HepG2 (cell line): Measurements from ENCODE around the gene MYRIP. TPM values are rescaled to one million over a fixed set of nuclear protein-coding genes. Genes with fewer than 3 reads are reported as not detected.

Source experiments
- CBX2 ChIP-seq, 2 experiments: fragments of 200-600 bp in 1 of 2; sonication (generic); formaldehyde crosslinking in 1 of 2; IDR thresholded peaks; 2 replicates each; pipeline versions ENCODE4 v1.7.0 to v1.8.1; 2018 to 2022; ENCODE audit warnings: low read depth in 2 of 2, low read length in 1 of 2, mild to moderate bottlenecking in 1 of 2, missing genetic modification reagents in 1 of 2
- FOXA1 ChIP-seq, 2 experiments: fragments of 450-650 bp in 1 of 2; sonication (generic) in 1 of 2; formaldehyde crosslinking in 1 of 2; IDR thresholded peaks; 2 replicates each; pipeline versions ENCODE4 v1.4.0 to v1.6.1; 2016 to 2020; ENCODE audit warnings: missing genetic modification reagents in 1 of 2
- HNRNPUL1 ChIP-seq: fragments of 200-400 bp; formaldehyde crosslinking; IDR thresholded peaks from 2 replicates; pipeline ENCODE4 v1.6.1; 2017; ENCODE audit warnings: low read depth, mild to moderate bottlenecking, low read length, moderate library complexity
- HOXD1 ChIP-seq: sonication (generic); formaldehyde crosslinking; IDR thresholded peaks from 2 replicates; pipeline ENCODE4 v1.5.0; 2020; ENCODE audit warnings: missing genetic modification reagents
- MAFF ChIP-seq: IDR thresholded peaks from 2 replicates; pipeline ENCODE4 v1.6.1; 2011; ENCODE audit warnings: low read depth, low read length, improper control_type of control experiment
- MXD4 ChIP-seq: IDR thresholded peaks from 2 replicates; pipeline ENCODE4 v1.6.1; 2016; ENCODE audit warnings: mild to moderate bottlenecking, missing biosample characterization, missing genetic modification reagents
- RARG ChIP-seq: sonication (generic); formaldehyde crosslinking; IDR thresholded peaks from 2 replicates; pipeline ENCODE4 v1.4.0; 2020; ENCODE audit warnings: low read depth, mild to moderate bottlenecking, missing genetic modification reagents
- SMARCC2 ChIP-seq: fragments of 450-650 bp; IDR thresholded peaks from 2 replicates; pipeline ENCODE4 v1.6.1; 2017; ENCODE audit warnings: antibody characterized with exemption, mild to moderate bottlenecking
- SRY ChIP-seq: sonication (generic); formaldehyde crosslinking; IDR thresholded peaks from 2 replicates; pipeline ENCODE4 v1.8.0; 2022; ENCODE audit warnings: mild to moderate bottlenecking, missing genetic modification reagents
- STAT5B ChIP-seq: sonication (generic); formaldehyde crosslinking; IDR thresholded peaks from 2 replicates; pipeline ENCODE4 v1.4.0; 2020; ENCODE audit warnings: missing genetic modification reagents
- TOE1 ChIP-seq: sonication (generic); formaldehyde crosslinking; IDR thresholded peaks from 2 replicates; pipeline ENCODE4 v1.4.0; 2020; ENCODE audit warnings: mild to moderate bottlenecking, missing genetic modification reagents
- YEATS2 ChIP-seq: sonication (generic); formaldehyde crosslinking; IDR thresholded peaks from 2 replicates; pipeline ENCODE4 v1.4.0; 2020; ENCODE audit warnings: missing genetic modification reagents, borderline replicate concordance
- ZNF496 ChIP-seq: sonication (generic); formaldehyde crosslinking; IDR thresholded peaks from 2 replicates; pipeline ENCODE4 v1.8.1; 2023; ENCODE audit warnings: mild to moderate bottlenecking, moderate library complexity, missing genetic modification reagents; ENCODE audit not compliant: insufficient replicate concordance
- ZNF777 ChIP-seq: sonication (generic); formaldehyde crosslinking; IDR thresholded peaks from 2 replicates; pipeline ENCODE4 v1.4.0; 2020; ENCODE audit warnings: missing genetic modification reagents
- polyA plus RNA-seq, 8 experiments: library from polyadenylated mRNA; depleted of rRNA in 3 of 8; stranded (reverse) in 7 of 8; unstranded in 1 of 8; fragments of >200 nt; fragmentation: Illumina TruSeq in 4 of 8; extraction: Trizol in 4 of 8; gene quantifications; 2 replicates each; pipeline versions ENCODE4 v1.2.1 to v1.2.3, GENCODE V29; 2011 to 2016; ENCODE audit warnings: low read depth in 4 of 8, missing spikeins in 1 of 8, mixed read lengths in 1 of 8; ENCODE audit not compliant: insufficient read depth in 1 of 8
- total RNA-seq, 5 experiments: library from RNA; depleted of rRNA; stranded (reverse); fragments of >200 nt; fragmentation: Illumina TruSeq; extraction: Trizol; gene quantifications; 2 replicates each; pipeline ENCODE4 v1.2.3, GENCODE V29; 2016; ENCODE audit warnings: low read depth in 1 of 5
- TF ChIP-seq, protein P1 (sequence below): sonication (generic); formaldehyde crosslinking; IDR thresholded peaks from 2 replicates; pipeline ENCODE4 v1.8.0; 2022; ENCODE audit warnings: mild to moderate bottlenecking, missing genetic modification reagents; ENCODE audit not compliant: insufficient replicate concordance
- TF ChIP-seq, protein P2 (sequence below): sonication (generic); formaldehyde crosslinking; IDR thresholded peaks from 2 replicates; pipeline ENCODE4 v1.5.0; 2020; ENCODE audit warnings: mild to moderate bottlenecking, missing genetic modification reagents
- TF ChIP-seq, protein P3 (sequence below): sonication (generic); formaldehyde crosslinking; IDR thresholded peaks from 2 replicates; pipeline ENCODE4 v1.4.0; 2020; ENCODE audit warnings: mild to moderate bottlenecking, missing genetic modification reagents
- TF ChIP-seq, protein P4 (sequence below): fragments of 450-650 bp; IDR thresholded peaks from 2 replicates; pipeline ENCODE4 v1.6.1; 2017
- TF ChIP-seq, protein P5 (sequence below): sonication (generic); formaldehyde crosslinking; IDR thresholded peaks from 2 replicates; pipeline ENCODE4 v1.4.0; 2020; ENCODE audit warnings: mild to moderate bottlenecking, missing genetic modification reagents
- TF ChIP-seq, protein P6 (sequence below), 2 experiments: IDR thresholded peaks; 2 replicates each; pipeline ENCODE4 v1.6.1; 2011 to 2012; ENCODE audit warnings: low read length in 2 of 2, borderline replicate concordance in 1 of 2, low read depth in 1 of 2, mild to moderate bottlenecking in 1 of 2, moderate library complexity in 1 of 2

Gene MYRIP
- total and polyA plus RNA-seq, 2 of the 13 experiments (the other 11 are each of a cell fraction or from before 2014, with no cell fraction given) = 0.64 to 0.84 TPM

DNA sequence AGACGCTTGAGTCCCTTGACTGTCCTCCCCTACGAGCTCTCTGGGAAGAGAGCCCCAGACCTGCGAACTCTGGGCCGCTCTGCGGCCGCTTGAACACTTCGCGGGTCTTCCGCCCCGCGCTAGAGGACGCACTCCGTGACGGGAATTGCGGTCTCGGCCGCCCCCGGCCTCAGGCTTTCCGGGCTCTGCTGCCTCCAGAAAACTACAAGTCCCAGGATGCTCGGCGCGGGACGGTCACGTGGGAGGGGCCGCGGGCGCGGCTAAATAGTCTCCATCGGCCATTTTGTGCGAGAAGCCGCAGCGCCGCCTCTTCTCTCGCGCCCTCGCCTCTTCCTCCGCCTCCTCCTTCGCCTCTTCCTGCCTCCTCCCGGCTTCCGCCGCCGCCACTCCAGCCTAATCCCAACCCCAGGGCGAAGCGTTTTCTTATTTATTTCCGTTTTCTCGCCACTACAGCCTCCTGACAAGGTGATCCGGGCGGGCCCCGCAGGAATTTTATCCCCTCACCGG is 500.1 kb downstream of the MYRIP start, which contains the start of gene EIF1B (continued):
- TF ChIP-seq TOE1 (no peak), YEATS2 (peak; percentile 72; the same call in 1 of the 2 replicates), HNRNPUL1 (peak; percentile 76), SMARCC2 (no peak), ZNF496 (no peak), SRY (CRISPR knock-in tag) (no peak), RARG (CRISPR knock-in tag) (no peak), STAT5B (CRISPR knock-in tag) (no peak), CBX2 (IDR thresholded peaks at IDR 0.05; ENCODE audit: low read depth, low read length) (no peak), CBX2 (CRISPR knock-in tag; IDR thresholded peaks at IDR 0.05; ENCODE audit: low read depth) (no peak), MXD4 (CRISPR knock-in tag) (0 out of 2 replicates have a peak, but pooled peaks have one; percentile 29), HOXD1 (CRISPR knock-in tag) (no peak; the same call in 1 of the 2 replicates), ZNF777 (CRISPR knock-in tag) (0 out of 2 replicates have a peak, but pooled peaks have one; percentile 42), MAFF (no peak), FOXA1 (IDR thresholded peaks at IDR 0.05) (no peak), FOXA1 (CRISPR knock-in tag; IDR thresholded peaks at IDR 0.05) (no peak)
- TF ChIP-seq, protein P1, sequence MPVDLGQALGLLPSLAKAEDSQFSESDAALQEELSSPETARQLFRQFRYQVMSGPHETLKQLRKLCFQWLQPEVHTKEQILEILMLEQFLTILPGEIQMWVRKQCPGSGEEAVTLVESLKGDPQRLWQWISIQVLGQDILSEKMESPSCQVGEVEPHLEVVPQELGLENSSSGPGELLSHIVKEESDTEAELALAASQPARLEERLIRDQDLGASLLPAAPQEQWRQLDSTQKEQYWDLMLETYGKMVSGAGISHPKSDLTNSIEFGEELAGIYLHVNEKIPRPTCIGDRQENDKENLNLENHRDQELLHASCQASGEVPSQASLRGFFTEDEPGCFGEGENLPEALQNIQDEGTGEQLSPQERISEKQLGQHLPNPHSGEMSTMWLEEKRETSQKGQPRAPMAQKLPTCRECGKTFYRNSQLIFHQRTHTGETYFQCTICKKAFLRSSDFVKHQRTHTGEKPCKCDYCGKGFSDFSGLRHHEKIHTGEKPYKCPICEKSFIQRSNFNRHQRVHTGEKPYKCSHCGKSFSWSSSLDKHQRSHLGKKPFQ (CRISPR knock-in tag) = peak; percentile 63
- TF ChIP-seq, protein P2, sequence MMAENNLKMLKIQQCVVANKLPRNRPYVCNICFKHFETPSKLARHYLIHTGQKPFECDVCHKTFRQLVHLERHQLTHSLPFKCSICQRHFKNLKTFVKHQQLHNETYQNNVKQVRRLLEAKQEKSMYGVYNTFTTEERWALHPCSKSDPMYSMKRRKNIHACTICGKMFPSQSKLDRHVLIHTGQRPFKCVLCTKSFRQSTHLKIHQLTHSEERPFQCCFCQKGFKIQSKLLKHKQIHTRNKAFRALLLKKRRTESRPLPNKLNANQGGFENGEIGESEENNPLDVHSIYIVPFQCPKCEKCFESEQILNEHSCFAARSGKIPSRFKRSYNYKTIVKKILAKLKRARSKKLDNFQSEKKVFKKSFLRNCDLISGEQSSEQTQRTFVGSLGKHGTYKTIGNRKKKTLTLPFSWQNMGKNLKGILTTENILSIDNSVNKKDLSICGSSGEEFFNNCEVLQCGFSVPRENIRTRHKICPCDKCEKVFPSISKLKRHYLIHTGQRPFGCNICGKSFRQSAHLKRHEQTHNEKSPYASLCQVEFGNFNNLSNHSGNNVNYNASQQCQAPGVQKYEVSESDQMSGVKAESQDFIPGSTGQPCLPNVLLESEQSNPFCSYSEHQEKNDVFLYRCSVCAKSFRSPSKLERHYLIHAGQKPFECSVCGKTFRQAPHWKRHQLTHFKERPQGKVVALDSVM = no peak
- TF ChIP-seq, protein P3, sequence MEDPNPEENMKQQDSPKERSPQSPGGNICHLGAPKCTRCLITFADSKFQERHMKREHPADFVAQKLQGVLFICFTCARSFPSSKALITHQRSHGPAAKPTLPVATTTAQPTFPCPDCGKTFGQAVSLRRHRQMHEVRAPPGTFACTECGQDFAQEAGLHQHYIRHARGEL (CRISPR knock-in tag) = no peak
- TF ChIP-seq, protein P4, sequence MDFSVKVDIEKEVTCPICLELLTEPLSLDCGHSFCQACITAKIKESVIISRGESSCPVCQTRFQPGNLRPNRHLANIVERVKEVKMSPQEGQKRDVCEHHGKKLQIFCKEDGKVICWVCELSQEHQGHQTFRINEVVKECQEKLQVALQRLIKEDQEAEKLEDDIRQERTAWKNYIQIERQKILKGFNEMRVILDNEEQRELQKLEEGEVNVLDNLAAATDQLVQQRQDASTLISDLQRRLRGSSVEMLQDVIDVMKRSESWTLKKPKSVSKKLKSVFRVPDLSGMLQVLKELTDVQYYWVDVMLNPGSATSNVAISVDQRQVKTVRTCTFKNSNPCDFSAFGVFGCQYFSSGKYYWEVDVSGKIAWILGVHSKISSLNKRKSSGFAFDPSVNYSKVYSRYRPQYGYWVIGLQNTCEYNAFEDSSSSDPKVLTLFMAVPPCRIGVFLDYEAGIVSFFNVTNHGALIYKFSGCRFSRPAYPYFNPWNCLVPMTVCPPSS = no peak
- TF ChIP-seq, protein P5, sequence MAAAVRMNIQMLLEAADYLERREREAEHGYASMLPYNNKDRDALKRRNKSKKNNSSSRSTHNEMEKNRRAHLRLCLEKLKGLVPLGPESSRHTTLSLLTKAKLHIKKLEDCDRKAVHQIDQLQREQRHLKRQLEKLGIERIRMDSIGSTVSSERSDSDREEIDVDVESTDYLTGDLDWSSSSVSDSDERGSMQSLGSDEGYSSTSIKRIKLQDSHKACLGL (CRISPR knock-in tag) = no peak; the same call in 1 of the 2 replicates
- TF ChIP-seq, protein P6, sequence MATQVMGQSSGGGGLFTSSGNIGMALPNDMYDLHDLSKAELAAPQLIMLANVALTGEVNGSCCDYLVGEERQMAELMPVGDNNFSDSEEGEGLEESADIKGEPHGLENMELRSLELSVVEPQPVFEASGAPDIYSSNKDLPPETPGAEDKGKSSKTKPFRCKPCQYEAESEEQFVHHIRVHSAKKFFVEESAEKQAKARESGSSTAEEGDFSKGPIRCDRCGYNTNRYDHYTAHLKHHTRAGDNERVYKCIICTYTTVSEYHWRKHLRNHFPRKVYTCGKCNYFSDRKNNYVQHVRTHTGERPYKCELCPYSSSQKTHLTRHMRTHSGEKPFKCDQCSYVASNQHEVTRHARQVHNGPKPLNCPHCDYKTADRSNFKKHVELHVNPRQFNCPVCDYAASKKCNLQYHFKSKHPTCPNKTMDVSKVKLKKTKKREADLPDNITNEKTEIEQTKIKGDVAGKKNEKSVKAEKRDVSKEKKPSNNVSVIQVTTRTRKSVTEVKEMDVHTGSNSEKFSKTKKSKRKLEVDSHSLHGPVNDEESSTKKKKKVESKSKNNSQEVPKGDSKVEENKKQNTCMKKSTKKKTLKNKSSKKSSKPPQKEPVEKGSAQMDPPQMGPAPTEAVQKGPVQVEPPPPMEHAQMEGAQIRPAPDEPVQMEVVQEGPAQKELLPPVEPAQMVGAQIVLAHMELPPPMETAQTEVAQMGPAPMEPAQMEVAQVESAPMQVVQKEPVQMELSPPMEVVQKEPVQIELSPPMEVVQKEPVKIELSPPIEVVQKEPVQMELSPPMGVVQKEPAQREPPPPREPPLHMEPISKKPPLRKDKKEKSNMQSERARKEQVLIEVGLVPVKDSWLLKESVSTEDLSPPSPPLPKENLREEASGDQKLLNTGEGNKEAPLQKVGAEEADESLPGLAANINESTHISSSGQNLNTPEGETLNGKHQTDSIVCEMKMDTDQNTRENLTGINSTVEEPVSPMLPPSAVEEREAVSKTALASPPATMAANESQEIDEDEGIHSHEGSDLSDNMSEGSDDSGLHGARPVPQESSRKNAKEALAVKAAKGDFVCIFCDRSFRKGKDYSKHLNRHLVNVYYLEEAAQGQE (IDR thresholded peaks at IDR 0.05; ENCODE audit: borderline replicate concordance in 1 of 2, low read depth in 1 of 2, low read length in 2 of 2) = peak in 1 of 2 experiments; percentile 49; a peak in 1 of 4 replicates
